Peyer's patch (tissue), 4 donors: ENCODE results near the gene CDKN2AIP.

Experiments used
- CTCF ChIP-seq, 6 experiments: fragments of 450-650 bp in 4 of 6; fragments of 200-600 bp in 2 of 6; sonication (generic) in 1 of 6; IDR thresholded peaks; one replicate each; pipeline ENCODE4 v1.5.1; 2017 to 2019; ENCODE audit warnings: antibody characterized with exemption in 6 of 6, mild to moderate bottlenecking in 3 of 6, moderate library complexity in 1 of 6
- POLR2A ChIP-seq, 2 donors: fragments of 450-650 bp; IDR thresholded peaks; one replicate each; pipeline ENCODE4 v1.5.1; 2017; ENCODE audit warnings: antibody characterized with exemption in 2 of 2, mild to moderate bottlenecking in 2 of 2, moderate library complexity in 2 of 2

- TF ChIP-seq CTCF (IDR thresholded peaks at IDR 0.05): no peak
- TF ChIP-seq POLR2A (IDR thresholded peaks at IDR 0.05): no peak
These were observed 44.4 kb upstream of the CDKN2AIP start for GRCh38 chr4:183400035-183400434.
